CD4-positive, alpha-beta memory T cell (primary cell): ENCODE data around the gene BNIPL. TPM values are rescaled to one million over a fixed set of nuclear protein-coding genes. Genes with fewer than 3 reads are reported as not detected.

Experiments
- CTCF ChIA-PET: fragments of 350-600 bp; sonication (Branson Sonifier 250); formaldehyde crosslinking; loops from one replicate; lab custom pipeline; 2021; ENCODE audit warnings: inconsistent platforms; ENCODE audit not compliant: partially characterized antibody; lab: Charles Lee
- POLR2A ChIA-PET: fragments of 350-600 bp; sonication (Branson Sonifier 250); formaldehyde crosslinking; loops from one replicate; lab custom pipeline; 2021; ENCODE audit not compliant: partially characterized antibody; lab: Charles Lee
- DNase-seq, 5 donors: peaks; one replicate each; pipeline versions ENCODE4 v3.0.0 to v3.0.0-alpha.2; 2020 to 2022; ENCODE audit warnings: mixed read lengths in 1 of 5
- H3K27ac ChIP-seq: one replicate; pipeline ENCODE4 v1.7.0; 2013; ENCODE audit warnings: low read depth, low read length
- H3K27me3 ChIP-seq: 2 replicates; pipeline ENCODE4 v1.7.0; 2013; ENCODE audit warnings: mild to moderate bottlenecking, low read length, moderate library complexity; ENCODE audit not compliant: insufficient read depth
- H3K36me3 ChIP-seq: 2 replicates; pipeline ENCODE4 v1.7.0; 2013; ENCODE audit warnings: mild to moderate bottlenecking, low read length, moderate library complexity; ENCODE audit not compliant: insufficient read depth
- H3K4me1 ChIP-seq: 2 replicates; pipeline ENCODE4 v1.7.0; 2013; ENCODE audit warnings: mild to moderate bottlenecking, low read length, moderate library complexity; ENCODE audit not compliant: insufficient read depth
- H3K4me3 ChIP-seq, 2 donors: one replicate each; pipeline ENCODE4 v1.7.0; 2013; ENCODE audit warnings: low read length in 2 of 2, mild to moderate bottlenecking in 1 of 2
- H3K9me3 ChIP-seq, 2 donors: one replicate each; pipeline ENCODE4 v1.7.0; 2013; ENCODE audit warnings: low read length in 2 of 2, control low read depth in 1 of 2; ENCODE audit not compliant: control insufficient read depth in 1 of 2
- H3K27ac Mint-ChIP-seq, 7 donors: one replicate each; pipeline ENCODE4 v1.8.0; 2020 to 2021; ENCODE audit warnings: mixed read lengths in 7 of 7, mild to moderate bottlenecking in 6 of 7, inconsistent platforms in 3 of 7, moderate library complexity in 3 of 7
- H3K27me3 Mint-ChIP-seq, 2 donors: one replicate each; pipeline ENCODE4 v1.8.0; 2020 to 2021; ENCODE audit warnings: mixed read lengths in 2 of 2
- H3K36me3 Mint-ChIP-seq, 2 donors: one replicate each; pipeline ENCODE4 v1.8.0; 2020 to 2021; ENCODE audit warnings: mixed read lengths in 2 of 2, inconsistent platforms in 1 of 2, mild to moderate bottlenecking in 1 of 2
- H3K4me1 Mint-ChIP-seq, 4 donors: one replicate each; pipeline ENCODE4 v1.8.0; 2020 to 2021; ENCODE audit warnings: mixed read lengths in 4 of 4, mild to moderate bottlenecking in 1 of 4
- H3K4me3 Mint-ChIP-seq, 8 donors: one replicate each; pipeline ENCODE4 v1.8.0; 2020 to 2021; ENCODE audit warnings: mixed read lengths in 8 of 8, mild to moderate bottlenecking in 7 of 8, moderate library complexity in 6 of 8, inconsistent platforms in 3 of 8
- H3K9me3 Mint-ChIP-seq, 8 donors: one replicate each; pipeline ENCODE4 v1.8.0; 2020 to 2021; ENCODE audit warnings: mixed read lengths in 8 of 8, mild to moderate bottlenecking in 5 of 8, inconsistent platforms in 3 of 8, moderate library complexity in 1 of 8
- intact Hi-C: fragments of 100-400 bp; cut with micrococcal nuclease; formaldehyde crosslinking; loops from one replicate; pipeline ENCODE4 v1.15.1; 2023
- polyA plus RNA-seq, 2 donors: library from polyadenylated mRNA; unstranded; fragments of 300-500 nt; fragmentation: Illumina TruSeq; gene quantifications; one replicate each; pipeline ENCODE4 v1.2.3, GENCODE V29; 2021
- total RNA-seq, 2 experiments: library from RNA; stranded (reverse); gene quantifications; one replicate each; pipeline ENCODE4 v1.2.3, GENCODE V29; 2021

Gene BNIPL, protein sequence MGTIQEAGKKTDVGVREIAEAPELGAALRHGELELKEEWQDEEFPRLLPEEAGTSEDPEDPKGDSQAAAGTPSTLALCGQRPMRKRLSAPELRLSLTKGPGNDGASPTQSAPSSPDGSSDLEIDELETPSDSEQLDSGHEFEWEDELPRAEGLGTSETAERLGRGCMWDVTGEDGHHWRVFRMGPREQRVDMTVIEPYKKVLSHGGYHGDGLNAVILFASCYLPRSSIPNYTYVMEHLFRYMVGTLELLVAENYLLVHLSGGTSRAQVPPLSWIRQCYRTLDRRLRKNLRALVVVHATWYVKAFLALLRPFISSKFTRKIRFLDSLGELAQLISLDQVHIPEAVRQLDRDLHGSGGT
- total RNA-seq (1 to 10 TPM; 4.6 to 8.3 TPM), polyA plus RNA-seq (not detected)

DNA sequence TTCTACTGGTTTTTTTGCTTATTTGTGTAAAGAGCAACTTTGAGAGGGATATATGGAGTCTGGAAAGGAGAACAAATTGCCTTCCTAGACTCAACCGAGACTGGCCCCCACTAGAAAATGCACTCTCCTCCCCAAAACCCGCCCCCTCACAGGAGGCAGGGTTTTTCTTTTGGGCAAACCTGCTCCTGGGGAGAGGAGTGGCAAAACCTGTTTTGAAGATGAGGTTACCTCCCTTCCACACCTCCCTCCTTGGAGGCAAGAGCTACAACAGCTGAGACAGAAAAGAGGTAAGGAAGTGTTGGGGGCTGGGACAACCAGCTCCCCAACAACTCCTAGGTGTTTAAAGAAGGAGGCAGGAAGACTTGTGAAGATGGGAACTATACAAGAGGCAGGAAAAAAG is at the start of gene BNIPL:
BNIPL (plus strand) TSS at position 231 of the 400 bp plus-strand sequence; CDS start at position 371, 140 bp downstream.
- Mint-ChIP-seq H3K9me3 (no peaks in the 10 kb centered on the region), H3K4me1 (peaks cover 0 to 8% (median 6%) of the 10 kb centered on the region in 4 donors), H3K4me3 (no peak within 1 kb of the TSS), H3K27ac (peak within 1 kb of the TSS in 6 of 7 donors; percentile 32 to 86 (median 72)), H3K36me3 (peaks cover 24 to 27% of the 10 kb centered on the region in 2 donors), H3K27me3 (no peaks in the 10 kb centered on the region)
- no peaks in the 10 kb centered on the region for H3K9me3 ChIP-seq
- no peak within 1 kb of the TSS for H3K27ac ChIP-seq
- H3K27me3 ChIP-seq = no peaks in the 10 kb centered on the region
- H3K4me1 ChIP-seq = no peaks in the 10 kb centered on the region
- H3K4me3 ChIP-seq = no peak within 1 kb of the TSS
- H3K36me3 ChIP-seq = peaks cover 18% of the 10 kb centered on the region
- no peak for DNase-seq
- POLR2A ChIA-PET = interaction anchor here (1.0 to 2.3 kb wide), 5 partner anchors 9 to 22 kb away, joined by 3 to 7 read pairs (median 6); partner anchors contain the start of genes C1orf56 and CDC42SE1
- intact Hi-C loops = no loop called here
- CTCF ChIA-PET = interaction anchor here (0.7 kb wide), 1 partner anchor 10 kb away, joined by 3 read pairs; no protein-coding TSS in a partner anchor

DNA sequence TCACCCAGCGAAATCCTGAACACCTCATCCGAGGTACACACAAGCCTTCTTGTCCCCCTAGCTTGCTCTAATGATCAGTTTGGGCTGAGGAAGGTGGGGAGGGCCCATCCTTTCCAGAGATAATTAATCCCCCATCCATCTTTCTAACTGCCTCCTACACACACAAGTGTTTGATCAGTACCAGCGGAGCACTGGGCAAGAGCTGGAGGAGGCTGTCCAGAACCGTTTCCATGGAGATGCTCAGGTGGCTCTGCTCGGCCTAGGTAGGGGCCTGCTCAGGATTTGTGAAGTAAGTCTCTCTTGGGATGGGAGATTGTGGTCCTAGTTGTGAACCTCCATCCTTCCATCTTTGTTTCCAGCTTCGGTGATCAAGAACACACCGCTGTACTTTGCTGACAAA is 48.5 kb upstream of the BNIPL start:
- Mint-ChIP-seq H3K9me3 (no peaks in the 10 kb centered on the region), H3K4me3 (no peak overlapping the region), H3K36me3 (no peaks in the 10 kb centered on the region), H3K27ac (peak overlapping the region in 1 of 7 donors; percentile 32), H3K4me1 (peaks cover 0 to 4% (median 0%) of the 10 kb centered on the region in 4 donors), H3K27me3 (no peaks in the 10 kb centered on the region)
- Histone ChIP-seq H3K27me3 (no peaks in the 10 kb centered on the region), H3K36me3 (no peaks in the 10 kb centered on the region), H3K9me3 (no peaks in the 10 kb centered on the region), H3K27ac (no peak overlapping the region), H3K4me1 (no peaks in the 10 kb centered on the region), H3K4me3 (no peak overlapping the region)
- CTCF ChIA-PET = interaction anchor here (1.6 to 15.8 kb wide), 2 partner anchors 9 to 13 kb away, joined by 8 to 255 read pairs; partner anchors contain the start of gene MINDY1
- intact Hi-C loops = no loop called here
- POLR2A ChIA-PET = no interaction called here
- DNase-seq = no peak

DNA sequence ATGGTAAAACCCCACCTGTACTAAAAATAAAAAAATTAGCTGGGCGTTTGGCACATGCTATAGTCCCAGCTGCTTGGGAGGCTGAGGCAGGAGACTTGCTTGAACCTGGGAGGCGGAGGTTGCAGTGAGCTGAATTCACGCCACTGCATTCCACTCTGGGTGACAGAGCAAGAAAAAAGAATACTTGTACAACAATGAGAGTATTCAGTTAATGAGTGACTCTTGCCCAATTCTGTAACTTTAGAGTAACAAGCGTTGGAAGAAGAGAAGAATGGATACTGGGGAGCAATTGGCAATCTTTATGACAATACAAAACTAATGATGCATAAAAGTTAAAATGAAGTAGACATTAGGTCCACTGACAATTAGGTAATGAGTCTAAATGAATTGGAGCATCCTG is 43.8 kb upstream of the BNIPL start:
- H3K4me1 Mint-ChIP-seq = peaks cover 0 to 16% (median 8%) of the 10 kb centered on the region in 4 donors
- peaks cover 9 to 17% of the 10 kb centered on the region in 2 donors for H3K36me3 Mint-ChIP-seq
- no peak overlapping the region for H3K27ac ChIP-seq
- no peak for DNase-seq
- no peaks in the 10 kb centered on the region for H3K27me3 ChIP-seq
- intact Hi-C loops = no loop called here
- H3K36me3 ChIP-seq = peaks cover 2% of the 10 kb centered on the region
- ChIA-PET POLR2A (no interaction called here), CTCF (interaction anchor here (0.9 to 1.8 kb wide), 2 partner anchors 9 to 433 kb away, joined by 3 to 4 read pairs; no protein-coding TSS in a partner anchor)
- H3K4me1 ChIP-seq = peaks cover 8% of the 10 kb centered on the region
- H3K27ac Mint-ChIP-seq = peak overlapping the region in 2 of 7 donors; percentile 22 to 55
- peaks cover 0 to 1% (median 0%) of the 10 kb centered on the region in 8 donors for H3K9me3 Mint-ChIP-seq
- no peak overlapping the region for H3K4me3 Mint-ChIP-seq
- H3K4me3 ChIP-seq = no peak overlapping the region
- no peaks in the 10 kb centered on the region for H3K27me3 Mint-ChIP-seq
- H3K9me3 ChIP-seq = no peaks in the 10 kb centered on the region

DNA sequence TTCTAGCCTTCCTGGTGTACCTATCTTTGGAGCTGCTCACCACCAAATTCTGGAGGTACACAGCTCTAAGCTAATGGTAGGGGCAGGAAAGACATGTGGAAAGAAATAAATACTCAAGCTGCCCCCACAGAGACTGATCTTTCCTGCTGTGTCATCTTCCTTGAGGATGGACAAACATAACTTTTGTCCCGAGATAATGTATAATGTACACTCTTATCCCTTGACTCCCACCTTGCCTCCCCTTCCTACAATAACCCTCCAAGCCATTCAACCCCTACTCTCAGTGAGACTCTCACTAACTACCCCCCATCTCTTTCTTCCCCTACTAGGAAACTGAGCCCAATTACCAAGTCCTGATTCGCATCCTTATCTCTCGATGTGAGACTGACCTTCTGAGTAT is 42.1 kb upstream of the BNIPL start:
- Mint-ChIP-seq H3K27ac (peak overlapping the region in 2 of 7 donors; percentile 5 to 14), H3K36me3 (peaks cover 9 to 30% of the 10 kb centered on the region in 2 donors), H3K4me1 (peaks cover 0 to 12% (median 8%) of the 10 kb centered on the region in 4 donors), H3K27me3 (no peaks in the 10 kb centered on the region), H3K9me3 (peaks cover 0 to 1% (median 0%) of the 10 kb centered on the region in 8 donors), H3K4me3 (no peak overlapping the region)
- Histone ChIP-seq H3K27me3 (no peaks in the 10 kb centered on the region), H3K9me3 (no peaks in the 10 kb centered on the region), H3K4me1 (peaks cover 8% of the 10 kb centered on the region), H3K4me3 (no peak overlapping the region), H3K27ac (no peak overlapping the region), H3K36me3 (peaks cover 16% of the 10 kb centered on the region)
- intact Hi-C loops = no loop called here
- CTCF ChIA-PET = interaction anchor here (1.2 to 14.9 kb wide), 6 partner anchors 12 to 739 kb away, joined by 3 to 255 read pairs (median 10); partner anchors contain the start of genes ANXA9, CERS2 and MINDY1
- POLR2A ChIA-PET = interaction anchor here (3.9 kb wide), 1 partner anchor 12 kb away, joined by 16 read pairs; the partner anchor contains the start of gene MINDY1
- no peak for DNase-seq

DNA sequence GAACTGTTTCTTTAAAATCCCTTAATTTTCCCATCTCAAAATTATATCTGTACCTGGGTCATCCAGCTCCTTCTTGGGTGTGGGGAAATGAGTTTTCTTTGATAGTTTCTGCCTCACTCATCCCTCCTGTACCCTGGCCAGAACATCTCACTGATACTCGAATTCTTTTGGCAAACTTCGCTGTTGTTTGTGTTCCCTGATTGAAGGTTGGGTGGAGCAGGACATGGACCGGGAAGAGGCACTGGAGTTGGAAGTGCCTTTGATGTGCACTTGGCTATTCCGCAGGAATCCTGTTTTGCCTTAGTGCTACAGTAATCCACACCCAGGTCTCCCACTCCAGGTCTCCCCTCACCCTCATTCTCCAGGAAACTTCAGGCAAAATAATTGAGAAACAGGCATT is 40.9 kb upstream of the BNIPL start:
- Histone ChIP-seq H3K36me3 (peaks cover 27% of the 10 kb centered on the region), H3K27ac (peak overlapping the region; percentile 10), H3K27me3 (no peaks in the 10 kb centered on the region), H3K9me3 (no peaks in the 10 kb centered on the region), H3K4me3 (no peak overlapping the region), H3K4me1 (peaks cover 12% of the 10 kb centered on the region)
- peaks cover 11 to 35% of the 10 kb centered on the region in 2 donors for H3K36me3 Mint-ChIP-seq
- intact Hi-C loops = loop anchor here (5.0 kb wide), 1 partner anchor 738 kb away; the partner anchor contains the start of gene CA14
- H3K27me3 Mint-ChIP-seq = no peaks in the 10 kb centered on the region
- ChIA-PET POLR2A (interaction anchor here (0.8 to 3.9 kb wide), 3 partner anchors 11 to 64 kb away, joined by 3 to 16 read pairs (median 4); partner anchors contain the start of genes CDC42SE1 and MINDY1), CTCF (interaction anchor here (0.6 to 14.9 kb wide), 19 partner anchors 11 to 744 kb away, joined by 3 to 255 read pairs (median 4); partner anchors contain the start of genes ANXA9, CERS2, MINDY1 and SETDB1)
- peaks cover 0 to 1% (median 0%) of the 10 kb centered on the region in 8 donors for H3K9me3 Mint-ChIP-seq
- H3K27ac Mint-ChIP-seq = peak overlapping the region in 6 of 7 donors; percentile 70 to 89 (median 80)
- H3K4me3 Mint-ChIP-seq = peak overlapping the region in 1 of 8 donors; percentile 25
- H3K4me1 Mint-ChIP-seq = peaks cover under 1 to 16% (median 10%) of the 10 kb centered on the region in 4 donors
- no peak for DNase-seq

DNA sequence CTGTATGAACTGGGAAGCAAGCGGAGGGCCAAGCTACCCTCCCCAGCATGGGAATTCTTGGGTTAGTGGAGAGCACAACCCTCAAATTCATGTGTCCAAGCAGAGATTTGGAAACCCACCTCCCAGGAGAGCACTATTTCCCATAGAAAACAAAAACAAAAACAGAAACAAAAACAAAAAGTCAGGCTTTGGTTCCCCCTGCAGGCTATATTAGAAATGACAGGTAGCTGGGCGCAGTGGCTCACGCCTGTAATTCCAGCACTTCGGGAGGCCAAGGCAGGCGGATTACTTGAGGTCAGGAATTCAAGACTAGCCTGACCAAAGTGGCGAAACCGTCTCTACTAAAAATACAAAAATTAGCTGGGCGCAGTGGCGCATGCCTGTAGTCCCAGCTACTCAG is 40.5 kb upstream of the BNIPL start:
- Histone ChIP-seq H3K27me3 (no peaks in the 10 kb centered on the region), H3K9me3 (no peaks in the 10 kb centered on the region), H3K36me3 (peaks cover 31% of the 10 kb centered on the region), H3K4me3 (no peak overlapping the region), H3K27ac (peak overlapping the region; percentile 10), H3K4me1 (peaks cover 12% of the 10 kb centered on the region)
- Mint-ChIP-seq H3K27ac (peak overlapping the region in 6 of 7 donors; percentile 70 to 89 (median 80)), H3K27me3 (no peaks in the 10 kb centered on the region), H3K4me3 (peak overlapping the region in 3 of 8 donors; percentile 10 to 57 (median 25)), H3K36me3 (peaks cover 15 to 39% of the 10 kb centered on the region in 2 donors), H3K9me3 (peaks cover 0 to 1% (median 0%) of the 10 kb centered on the region in 8 donors), H3K4me1 (peaks cover 3 to 20% (median 13%) of the 10 kb centered on the region in 4 donors)
- DNase-seq = peak in 3 of 5 donors; percentile 32 to 39 (median 38)
- ChIA-PET CTCF (interaction anchor here (0.6 to 14.9 kb wide), 19 partner anchors 10 to 745 kb away, joined by 3 to 255 read pairs (median 4); partner anchors contain the start of genes ANXA9, CERS2, MINDY1 and SETDB1), POLR2A (interaction anchor here (0.8 to 3.9 kb wide), 4 partner anchors 10 to 63 kb away, joined by 3 to 16 read pairs (median 5); partner anchors contain the start of genes CDC42SE1 and MINDY1)
- intact Hi-C loops = loop anchor here (1.0 to 5.0 kb wide), 3 partner anchors 10 to 739 kb away; partner anchors contain the start of genes CA14 and MINDY1
